Measurements from ENCODE around the gene APOL1.

DNA sequence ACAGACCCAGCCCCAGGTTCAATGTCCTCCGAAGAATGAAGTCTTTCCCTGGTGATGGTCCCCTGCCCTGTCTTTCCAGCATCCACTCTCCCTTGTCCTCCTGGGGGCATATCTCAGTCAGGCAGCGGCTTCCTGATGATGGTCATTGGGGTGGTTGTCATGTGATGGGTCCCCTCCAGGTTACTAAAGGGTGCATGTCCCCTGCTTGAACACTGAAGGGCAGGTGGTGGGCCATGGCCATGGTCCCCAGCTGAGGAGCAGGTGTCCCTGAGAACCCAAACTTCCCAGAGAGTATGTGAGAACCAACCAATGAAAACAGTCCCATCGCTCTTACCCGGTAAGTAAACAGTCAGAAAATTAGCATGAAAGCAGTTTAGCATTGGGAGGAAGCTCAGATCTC, 14.1 kb downstream of the APOL1 start:
- TF ChIP-seq, protein P1, sequence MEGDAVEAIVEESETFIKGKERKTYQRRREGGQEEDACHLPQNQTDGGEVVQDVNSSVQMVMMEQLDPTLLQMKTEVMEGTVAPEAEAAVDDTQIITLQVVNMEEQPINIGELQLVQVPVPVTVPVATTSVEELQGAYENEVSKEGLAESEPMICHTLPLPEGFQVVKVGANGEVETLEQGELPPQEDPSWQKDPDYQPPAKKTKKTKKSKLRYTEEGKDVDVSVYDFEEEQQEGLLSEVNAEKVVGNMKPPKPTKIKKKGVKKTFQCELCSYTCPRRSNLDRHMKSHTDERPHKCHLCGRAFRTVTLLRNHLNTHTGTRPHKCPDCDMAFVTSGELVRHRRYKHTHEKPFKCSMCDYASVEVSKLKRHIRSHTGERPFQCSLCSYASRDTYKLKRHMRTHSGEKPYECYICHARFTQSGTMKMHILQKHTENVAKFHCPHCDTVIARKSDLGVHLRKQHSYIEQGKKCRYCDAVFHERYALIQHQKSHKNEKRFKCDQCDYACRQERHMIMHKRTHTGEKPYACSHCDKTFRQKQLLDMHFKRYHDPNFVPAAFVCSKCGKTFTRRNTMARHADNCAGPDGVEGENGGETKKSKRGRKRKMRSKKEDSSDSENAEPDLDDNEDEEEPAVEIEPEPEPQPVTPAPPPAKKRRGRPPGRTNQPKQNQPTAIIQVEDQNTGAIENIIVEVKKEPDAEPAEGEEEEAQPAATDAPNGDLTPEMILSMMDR (IDR thresholded peaks at IDR 0.05; ENCODE audit: low read length) = no peak
- TF ChIP-seq EZH2 (optimal IDR thresholded peaks at IDR 0.05; ENCODE audit: low read depth, low read length) (no peak), EZH2phosphoT487 (IDR thresholded peaks at IDR 0.05; ENCODE audit: low read length) (no peak)

All from MM.1S (cell line).